H1 (cell line): Measurements from ENCODE around the gene FGFBP1. TPM values are rescaled to one million over a fixed set of nuclear protein-coding genes. Genes with fewer than 3 reads are reported as not detected.

ENCODE experiments used
- CBX5 ChIP-seq: fragments of 300-800, 300-1000 bp; sonication (generic); IDR thresholded peaks from 2 replicates; pipeline ENCODE4 v1.7.1; 2016; ENCODE audit warnings: antibody characterized with exemption, low read length, low read depth
- HDAC6 ChIP-seq: IDR thresholded peaks from one replicate; pipeline ENCODE4 v1.7.1; 2012; ENCODE audit warnings: low read depth, mild to moderate bottlenecking, inconsistent platforms, low read length, moderate library complexity
- JUN ChIP-seq: IDR thresholded peaks from 2 replicates; pipeline ENCODE4 v1.6.1; 2011; ENCODE audit warnings: low read depth, mild to moderate bottlenecking, improper control_type of control experiment, low read length
- KDM1A ChIP-seq: fragments of 200-600, 300-600 bp; sonication (generic); IDR thresholded peaks from 2 replicates; pipeline ENCODE4 v1.7.1; 2016; ENCODE audit warnings: mild to moderate bottlenecking, low read length, borderline replicate concordance
- MAFK ChIP-seq: IDR thresholded peaks from 2 replicates; pipeline ENCODE4 v1.6.1; 2012; ENCODE audit warnings: low read depth, mild to moderate bottlenecking, improper control_type of control experiment, low read length
- RAD21 ChIP-seq, 2 experiments: IDR thresholded peaks in 1 of 2; conservative IDR thresholded peaks in 1 of 2; 2 replicates each; pipeline ENCODE4 v1.6.1; 2011; ENCODE audit warnings: low read depth in 2 of 2, low read length in 2 of 2, improper control_type of control experiment in 1 of 2, inconsistent platforms in 1 of 2, mild to moderate bottlenecking in 1 of 2, moderate library complexity in 1 of 2
- polyA plus RNA-seq, 7 experiments: library from polyadenylated mRNA; depleted of rRNA in 3 of 7; stranded (reverse) in 5 of 7; unstranded in 2 of 7; fragments of >200 nt in 5 of 7; fragments of 200-250 nt in 2 of 7; gene quantifications; 1 replicate in 5 of 7; 2 replicates in 1 of 7; 4 replicates in 1 of 7; pipeline versions ENCODE4 v1.2.1 to v1.2.3, GENCODE V29; 2011 to 2013; ENCODE audit warnings: missing spikeins in 2 of 7, mixed read lengths in 2 of 7
- total RNA-seq: library from RNA; stranded (reverse); fragmentation: NEBNext Ultra II Directional; extraction: Animal tissue kit (Norgen Biotek cat#: 25700); gene quantifications from 2 replicates; pipeline ENCODE4 v1.2.1, GENCODE V29; 2021
- TF ChIP-seq, protein P1 (sequence below): IDR thresholded peaks from 2 replicates; pipeline ENCODE4 v1.6.1; 2012; ENCODE audit warnings: inconsistent platforms

FGFBP1 gene
- total and polyA plus RNA-seq, 2 of the 8 experiments (the other 6 are each of a cell fraction or from before 2014, with no cell fraction given), result 0.17 to 0.20 TPM

DNA sequence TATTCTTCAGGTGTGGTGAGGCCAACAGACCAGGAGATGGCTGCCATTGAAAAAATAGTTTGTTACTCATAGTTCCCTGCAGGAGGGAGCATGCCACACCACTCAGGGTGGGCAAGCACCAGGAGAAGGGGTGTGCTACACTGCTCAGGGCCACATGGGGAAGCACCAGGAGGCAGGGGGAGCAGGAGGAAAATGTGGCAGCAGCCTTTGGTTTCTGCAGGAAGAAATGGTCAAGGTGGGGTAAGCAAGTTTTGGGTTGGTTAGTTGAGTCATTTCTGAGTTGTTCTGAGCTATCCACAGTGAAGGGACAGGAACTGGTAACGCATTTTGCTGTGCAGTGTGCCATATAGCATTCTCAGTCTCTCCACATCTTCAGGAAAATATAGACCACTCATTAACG, 23.8 kb downstream of the FGFBP1 start (continued):
- TF ChIP-seq, protein P1, sequence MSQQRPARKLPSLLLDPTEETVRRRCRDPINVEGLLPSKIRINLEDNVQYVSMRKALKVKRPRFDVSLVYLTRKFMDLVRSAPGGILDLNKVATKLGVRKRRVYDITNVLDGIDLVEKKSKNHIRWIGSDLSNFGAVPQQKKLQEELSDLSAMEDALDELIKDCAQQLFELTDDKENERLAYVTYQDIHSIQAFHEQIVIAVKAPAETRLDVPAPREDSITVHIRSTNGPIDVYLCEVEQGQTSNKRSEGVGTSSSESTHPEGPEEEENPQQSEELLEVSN, result no peak
- no peak for TF ChIP-seq RAD21 (IDR thresholded peaks at IDR 0.05 in 1 of 2, conservative IDR thresholded peaks at IDR 0.05 in 1 of 2; ENCODE audit: low read depth in 2 of 2, low read length in 2 of 2)
- no peak for TF ChIP-seq KDM1A
- no peak for TF ChIP-seq CBX5
- no peak for TF ChIP-seq JUN
- TF ChIP-seq MAFK, result no peak
- no peak for TF ChIP-seq HDAC6
